ENCODE results near the gene COL18A1.

COL18A1 gene

GRCh38 chr21:45506241-45506817, 101.4 kb downstream of the COL18A1 start:
- DNase-seq (ENCODE audit: low spot score): peak; percentile 47
- Histone ChIP-seq H3K9me3 (ENCODE audit: severe bottlenecking) (no peaks in the 10 kb centered on the region), H3K4me3 (ENCODE audit: severe bottlenecking) (no peak overlapping the region), H3K36me3 (ENCODE audit: low read depth) (no peaks in the 10 kb centered on the region), H3K4me1 (ENCODE audit: insufficient read depth, poor library complexity, severe bottlenecking) (no peaks in the 10 kb centered on the region), H3K27me3 (ENCODE audit: insufficient read depth, poor library complexity, severe bottlenecking) (no peaks in the 10 kb centered on the region), H3K27ac (ENCODE audit: poor library complexity, severe bottlenecking) (no peak overlapping the region)
- ATAC-seq (ENCODE audit: low read depth): no peak; the same call in 2 of the 3 replicates
- TF ChIP-seq, protein P1, sequence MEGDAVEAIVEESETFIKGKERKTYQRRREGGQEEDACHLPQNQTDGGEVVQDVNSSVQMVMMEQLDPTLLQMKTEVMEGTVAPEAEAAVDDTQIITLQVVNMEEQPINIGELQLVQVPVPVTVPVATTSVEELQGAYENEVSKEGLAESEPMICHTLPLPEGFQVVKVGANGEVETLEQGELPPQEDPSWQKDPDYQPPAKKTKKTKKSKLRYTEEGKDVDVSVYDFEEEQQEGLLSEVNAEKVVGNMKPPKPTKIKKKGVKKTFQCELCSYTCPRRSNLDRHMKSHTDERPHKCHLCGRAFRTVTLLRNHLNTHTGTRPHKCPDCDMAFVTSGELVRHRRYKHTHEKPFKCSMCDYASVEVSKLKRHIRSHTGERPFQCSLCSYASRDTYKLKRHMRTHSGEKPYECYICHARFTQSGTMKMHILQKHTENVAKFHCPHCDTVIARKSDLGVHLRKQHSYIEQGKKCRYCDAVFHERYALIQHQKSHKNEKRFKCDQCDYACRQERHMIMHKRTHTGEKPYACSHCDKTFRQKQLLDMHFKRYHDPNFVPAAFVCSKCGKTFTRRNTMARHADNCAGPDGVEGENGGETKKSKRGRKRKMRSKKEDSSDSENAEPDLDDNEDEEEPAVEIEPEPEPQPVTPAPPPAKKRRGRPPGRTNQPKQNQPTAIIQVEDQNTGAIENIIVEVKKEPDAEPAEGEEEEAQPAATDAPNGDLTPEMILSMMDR (IDR thresholded peaks at IDR 0.05; ENCODE audit: poor library complexity, severe bottlenecking): no peak

DNA sequence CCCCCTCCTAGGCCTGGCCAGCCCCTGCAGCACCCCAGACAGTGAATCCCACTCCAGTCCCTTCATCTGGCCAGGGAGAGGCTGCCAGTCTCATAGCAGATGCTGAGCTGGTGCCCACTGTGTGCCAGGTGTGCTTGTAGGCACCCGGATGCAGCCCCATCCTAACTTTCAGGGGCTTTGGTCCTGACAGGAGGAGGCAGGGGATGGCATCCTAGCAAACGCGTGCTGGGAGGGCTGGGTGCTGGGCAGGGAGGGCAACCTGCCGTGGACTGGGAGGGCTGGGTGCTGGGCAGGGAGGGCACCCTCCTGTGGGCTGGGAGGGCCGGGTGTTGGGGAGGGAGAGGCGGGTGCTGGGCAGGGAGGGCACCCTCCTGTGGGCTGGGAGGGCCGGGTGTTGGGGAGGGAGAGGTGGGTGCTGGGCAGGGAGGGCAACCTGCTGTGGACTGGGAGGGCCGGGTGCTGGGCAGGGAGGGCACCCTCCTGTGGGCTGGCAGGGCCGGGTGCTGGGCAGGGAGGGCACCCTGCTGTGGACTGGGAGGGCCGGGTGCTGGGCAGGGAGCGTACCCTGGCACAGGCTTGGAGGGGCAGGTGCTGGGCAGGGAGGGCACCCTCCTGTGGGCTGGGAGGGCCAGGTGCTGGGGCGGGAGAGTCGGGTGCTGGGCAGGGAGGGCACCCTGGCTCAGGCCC, 102.0 kb downstream of the COL18A1 start:
- DNase-seq (ENCODE audit: low spot score) (peak; percentile 45), ATAC-seq (ENCODE audit: low read depth) (no peak)
- Histone ChIP-seq H3K27me3 (ENCODE audit: insufficient read depth, poor library complexity, severe bottlenecking) (no peaks in the 10 kb centered on the region), H3K27ac (ENCODE audit: poor library complexity, severe bottlenecking) (no peak overlapping the region), H3K4me1 (ENCODE audit: insufficient read depth, poor library complexity, severe bottlenecking) (no peaks in the 10 kb centered on the region), H3K9me3 (ENCODE audit: severe bottlenecking) (no peaks in the 10 kb centered on the region), H3K36me3 (ENCODE audit: low read depth) (no peaks in the 10 kb centered on the region), H3K4me3 (ENCODE audit: severe bottlenecking) (no peak overlapping the region)
- TF ChIP-seq, protein P1 (IDR thresholded peaks at IDR 0.05; ENCODE audit: poor library complexity, severe bottlenecking): no peak

GRCh38 chr21:45507523-45507875, 102.5 kb downstream of the COL18A1 start:
- H3K4me3 ChIP-seq (ENCODE audit: severe bottlenecking): no peak overlapping the region
- H3K9me3 ChIP-seq (ENCODE audit: severe bottlenecking): no peaks in the 10 kb centered on the region
- no peak overlapping the region for H3K27ac ChIP-seq (ENCODE audit: poor library complexity, severe bottlenecking)
- H3K36me3 ChIP-seq (ENCODE audit: low read depth): no peaks in the 10 kb centered on the region
- ATAC-seq (ENCODE audit: low read depth): no peak
- DNase-seq (ENCODE audit: low spot score): no peak
- TF ChIP-seq, protein P1 (IDR thresholded peaks at IDR 0.05; ENCODE audit: poor library complexity, severe bottlenecking): no peak
- no peaks in the 10 kb centered on the region for H3K27me3 ChIP-seq (ENCODE audit: insufficient read depth, poor library complexity, severe bottlenecking)
- H3K4me1 ChIP-seq (ENCODE audit: insufficient read depth, poor library complexity, severe bottlenecking): no peaks in the 10 kb centered on the region

DNA sequence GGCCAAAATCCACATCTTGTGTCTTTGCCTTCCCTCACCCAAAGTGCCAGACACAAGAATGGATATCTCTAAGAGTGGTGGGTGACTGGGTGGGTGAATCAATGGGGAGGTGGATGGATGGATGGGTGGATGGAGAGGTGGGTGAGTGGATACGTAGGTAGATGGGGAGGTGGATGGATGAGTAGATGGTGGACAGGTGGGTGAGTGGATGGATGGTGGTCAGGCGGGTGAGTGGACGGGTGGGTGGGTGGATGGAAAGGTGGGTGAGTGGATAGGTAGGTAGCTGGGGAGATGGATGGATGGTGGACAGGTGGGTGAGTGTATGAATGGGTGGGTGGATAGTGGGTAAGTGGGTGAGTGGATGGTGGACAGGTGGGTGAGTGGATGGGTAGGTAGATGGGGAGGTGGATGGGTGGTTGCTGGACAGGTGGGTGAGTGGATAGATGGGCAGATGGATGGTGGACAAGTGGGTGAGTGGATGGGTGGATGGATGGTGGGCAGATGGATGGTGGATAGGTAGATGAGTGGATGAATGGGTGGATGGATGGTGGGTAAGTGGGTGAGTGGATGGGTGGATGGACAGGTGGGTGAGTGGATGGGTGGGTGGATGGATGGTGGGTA, 103.0 kb downstream of the COL18A1 start:
- TF ChIP-seq, protein P1 (IDR thresholded peaks at IDR 0.05; ENCODE audit: poor library complexity, severe bottlenecking): no peak
- no peak for ATAC-seq (ENCODE audit: low read depth)
- Histone ChIP-seq H3K4me3 (ENCODE audit: severe bottlenecking) (no peak overlapping the region), H3K4me1 (ENCODE audit: insufficient read depth, poor library complexity, severe bottlenecking) (no peaks in the 10 kb centered on the region), H3K27ac (ENCODE audit: poor library complexity, severe bottlenecking) (no peak overlapping the region), H3K27me3 (ENCODE audit: insufficient read depth, poor library complexity, severe bottlenecking) (no peaks in the 10 kb centered on the region), H3K36me3 (ENCODE audit: low read depth) (no peaks in the 10 kb centered on the region), H3K9me3 (ENCODE audit: severe bottlenecking) (no peaks in the 10 kb centered on the region)
- no peak for DNase-seq (ENCODE audit: low spot score)
